GM21576 (cell line): ENCODE data around the gene MAOB.
"Not testable (repeated sequence)": the region's sequence is repeated elsewhere in the genome, so short reads cannot be mapped to it uniquely, and the experiment has no call there.

ENCODE experiments used
- ATAC-seq: cut with Tn5 transposase; IDR thresholded peaks from one replicate; pipeline ENCODE4 v1.9.1; 2021; ENCODE audit warnings: mild to moderate bottlenecking, moderate library complexity; ENCODE audit not compliant: unreplicated experiment

MAOB gene

DNA sequence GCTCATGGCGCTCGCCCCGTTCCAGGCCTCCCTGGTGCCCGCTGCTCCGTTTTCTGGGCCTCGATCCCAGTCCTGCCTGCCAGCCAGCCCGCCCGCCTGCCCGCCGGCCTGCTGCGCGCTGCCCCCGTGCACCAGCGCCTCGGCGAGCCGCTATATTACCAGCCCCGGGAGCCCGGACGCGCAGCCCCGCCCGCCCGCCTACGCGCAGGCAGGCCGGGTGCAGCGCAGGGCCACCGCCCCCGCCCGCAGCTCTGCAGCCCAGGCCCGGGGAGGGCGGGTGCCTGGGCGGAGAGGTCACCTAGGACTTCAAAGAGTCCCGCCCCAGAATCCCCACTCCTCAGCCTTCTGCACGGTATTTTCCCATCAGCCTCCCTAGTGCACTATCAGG, at the start of gene MAOB:
Gene MAOB (minus strand): TSS at position 157 of the 388 bp plus-strand sequence. CDS start 151 bp downstream, at position 6.
- ATAC-seq, result no peak

GRCh38 chrX:43922032-43922431, 39.8 kb upstream of the MAOB start:
- ATAC-seq, result not testable (repeated sequence)

- not testable (repeated sequence) for ATAC-seq
These were observed 28.5 kb upstream of the MAOB start for GRCh38 chrX:43910772-43911171.

GRCh38 chrX:43910012-43910411, 27.8 kb upstream of the MAOB start:
- ATAC-seq, result no peak

- ATAC-seq, result no peak
These were observed 26.9 kb upstream of the MAOB start for GRCh38 chrX:43909141-43909540.

DNA sequence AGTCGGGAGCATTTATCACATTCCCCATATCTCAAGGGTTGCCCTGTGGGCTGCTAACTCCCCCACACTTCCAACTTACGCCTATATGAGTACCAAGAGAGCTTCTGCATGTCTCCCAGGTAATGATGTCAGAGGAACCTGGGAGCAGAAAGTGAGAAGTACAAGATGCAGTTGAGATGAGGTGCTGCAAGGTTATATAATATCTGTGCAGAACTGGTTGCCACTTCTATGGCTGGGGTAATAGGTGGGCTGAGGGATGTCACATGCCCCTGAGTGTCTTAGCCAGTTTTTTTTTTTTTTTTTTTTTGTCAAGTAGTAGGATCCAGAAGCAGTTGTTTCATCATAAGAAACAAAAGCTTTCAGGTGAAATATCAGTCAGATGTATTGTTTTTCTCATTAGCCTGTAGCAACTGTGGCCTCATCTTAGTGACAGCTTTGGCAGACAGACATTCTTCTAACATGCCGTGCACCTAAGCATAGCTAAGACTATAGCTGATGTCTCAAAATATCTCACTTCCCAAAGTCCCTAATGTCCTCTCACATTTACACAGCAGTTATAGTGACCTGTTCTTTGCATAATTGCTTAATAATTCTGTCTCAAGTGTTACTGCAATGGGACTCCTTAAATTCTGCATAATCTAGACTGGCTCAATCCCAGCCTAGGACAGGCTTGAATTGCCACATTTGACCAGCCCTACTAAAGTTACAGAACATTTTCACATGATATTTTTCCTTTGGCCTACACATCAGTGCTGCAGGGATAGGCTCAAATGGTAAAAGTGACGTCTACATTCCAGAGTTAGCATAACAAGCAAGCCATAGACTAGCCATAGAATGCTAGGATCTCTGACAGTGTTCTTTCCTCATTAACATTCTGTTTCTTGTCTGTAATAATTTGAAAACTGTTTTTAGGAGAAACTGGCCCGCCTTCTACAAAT, 17.9 kb upstream of the MAOB start:
- ATAC-seq, result no peak

DNA sequence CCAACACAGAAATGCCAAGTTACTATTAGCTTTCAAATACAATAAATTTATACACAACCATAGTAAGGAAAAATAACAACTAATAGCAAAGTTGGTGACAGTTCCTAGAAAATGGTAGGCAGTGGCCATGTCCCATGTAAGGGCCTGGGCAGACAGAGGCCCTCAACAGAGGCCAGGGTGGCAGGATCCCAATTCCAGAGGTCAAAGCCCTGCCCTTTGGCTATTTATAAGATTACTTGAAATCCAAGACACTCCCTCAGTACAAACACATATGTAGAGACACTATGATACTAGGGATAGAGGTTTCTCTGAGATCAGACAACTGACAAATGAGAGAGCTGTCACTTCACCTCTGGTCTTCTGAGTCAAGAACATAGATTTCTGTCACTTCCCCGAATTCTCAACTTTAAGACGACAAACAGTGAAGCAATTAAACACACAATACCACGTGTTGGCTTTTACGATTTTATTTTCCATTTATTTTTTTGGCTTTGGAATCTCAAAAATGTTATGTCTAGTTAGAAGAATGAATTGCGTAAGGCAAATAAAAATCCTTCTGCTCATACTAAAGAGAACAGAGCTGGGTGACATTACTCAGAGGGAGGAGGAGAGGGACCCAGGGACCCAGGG, 16.3 kb upstream of the MAOB start:
- no peak for ATAC-seq

- no peak for ATAC-seq
These were observed 15.0 kb upstream of the MAOB start for GRCh38 chrX:43897290-43897689.

DNA sequence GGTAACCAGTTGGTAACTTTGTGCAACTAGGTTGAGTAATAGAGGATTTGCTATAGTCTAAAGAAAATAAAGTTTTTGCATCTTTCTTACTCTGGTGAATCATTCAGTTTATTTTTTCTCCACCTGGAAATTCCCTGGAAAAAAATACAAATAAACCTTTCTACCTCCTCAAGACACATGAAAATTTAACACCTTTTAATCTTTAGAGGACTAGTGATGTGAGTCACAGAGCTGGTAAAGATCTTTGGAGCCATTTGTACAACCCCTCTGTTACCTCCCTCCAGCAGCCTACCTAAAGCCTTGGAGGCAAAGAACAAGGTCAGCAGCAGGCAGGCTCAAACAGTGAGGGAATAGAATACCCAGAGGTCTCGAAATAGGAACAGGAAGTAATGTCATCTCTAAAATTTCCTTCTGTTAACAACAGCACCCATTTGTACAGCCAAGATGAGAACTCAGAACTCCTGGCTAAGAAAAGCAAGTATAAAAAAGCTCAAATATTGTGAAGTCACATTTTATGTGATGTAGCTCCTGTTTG, 10.2 kb upstream of the MAOB start:
- no peak for ATAC-seq

DNA sequence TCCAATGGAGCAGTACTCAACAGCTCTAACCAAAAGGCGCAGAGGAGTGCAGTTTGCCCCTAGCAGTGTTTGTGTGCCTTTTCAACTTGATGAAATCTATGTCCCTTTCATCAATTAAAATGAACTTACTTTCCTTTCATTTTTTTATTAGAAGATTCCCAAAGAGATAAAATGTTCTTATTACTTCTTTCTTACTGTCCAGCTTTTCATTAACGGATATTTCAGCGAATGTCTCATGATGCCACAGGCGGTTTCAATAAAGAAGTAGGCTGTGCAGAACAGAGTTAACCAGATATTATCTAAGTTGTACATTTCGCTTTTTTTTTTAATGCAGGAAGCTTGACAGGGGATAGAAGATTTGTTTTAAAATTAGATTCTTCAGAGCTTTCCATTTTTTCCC, 3.4 kb upstream of the MAOB start:
- no peak for ATAC-seq

- ATAC-seq, result no peak
These were observed 598 bp downstream of the MAOB start for GRCh38 chrX:43881410-43882293.

GRCh38 chrX:43880425-43880824, 1.8 kb downstream of the MAOB start:
- ATAC-seq, result no peak

DNA sequence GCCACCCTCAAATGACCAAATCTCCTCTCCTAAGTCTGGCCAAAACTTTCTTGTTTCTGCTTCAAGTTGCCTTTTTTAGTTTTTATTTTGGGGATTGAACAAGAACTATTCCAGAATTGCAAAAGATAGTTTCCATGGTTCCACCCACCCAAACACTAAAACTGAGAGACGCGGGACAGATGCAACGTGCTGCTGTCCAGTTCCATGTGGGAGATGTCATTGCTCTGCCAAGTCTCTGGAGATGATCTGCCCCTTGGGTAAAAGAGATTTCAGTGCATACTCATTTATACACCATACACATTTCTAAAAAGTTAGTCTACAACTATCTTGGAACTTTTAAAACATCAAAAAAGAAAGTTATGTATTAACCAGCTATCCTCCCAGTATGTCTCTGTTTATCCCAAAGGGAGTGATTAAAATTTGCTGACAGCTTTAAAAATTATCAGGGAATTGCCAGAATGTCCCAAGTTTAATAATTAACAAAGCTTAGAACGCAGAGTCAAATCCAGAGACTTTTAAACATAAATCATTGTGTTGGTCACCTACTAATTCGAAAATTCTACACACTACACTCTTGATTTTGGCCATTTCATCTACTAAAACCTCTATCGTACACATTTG, 3.2 kb downstream of the MAOB start:
- ATAC-seq, result no peak

DNA sequence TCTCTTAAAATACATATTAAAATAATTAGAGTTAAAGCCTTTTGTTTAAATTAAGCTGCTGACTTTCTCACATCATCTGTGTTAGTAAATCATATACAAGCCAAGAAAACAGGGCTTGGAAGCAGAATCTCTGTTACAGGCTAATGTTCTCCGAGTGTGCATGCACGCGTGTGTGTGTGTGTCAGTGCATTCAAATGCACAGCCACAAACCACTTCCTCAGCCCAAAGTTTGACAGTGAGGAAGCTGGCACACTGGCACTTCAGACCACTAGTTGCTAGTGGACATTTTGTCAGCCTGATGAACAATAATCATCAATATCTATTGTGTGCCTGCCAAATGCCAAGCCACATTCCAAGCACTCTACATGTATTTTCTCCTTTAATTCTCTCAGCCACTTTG, 5.6 kb downstream of the MAOB start:
- ATAC-seq, result no peak

DNA sequence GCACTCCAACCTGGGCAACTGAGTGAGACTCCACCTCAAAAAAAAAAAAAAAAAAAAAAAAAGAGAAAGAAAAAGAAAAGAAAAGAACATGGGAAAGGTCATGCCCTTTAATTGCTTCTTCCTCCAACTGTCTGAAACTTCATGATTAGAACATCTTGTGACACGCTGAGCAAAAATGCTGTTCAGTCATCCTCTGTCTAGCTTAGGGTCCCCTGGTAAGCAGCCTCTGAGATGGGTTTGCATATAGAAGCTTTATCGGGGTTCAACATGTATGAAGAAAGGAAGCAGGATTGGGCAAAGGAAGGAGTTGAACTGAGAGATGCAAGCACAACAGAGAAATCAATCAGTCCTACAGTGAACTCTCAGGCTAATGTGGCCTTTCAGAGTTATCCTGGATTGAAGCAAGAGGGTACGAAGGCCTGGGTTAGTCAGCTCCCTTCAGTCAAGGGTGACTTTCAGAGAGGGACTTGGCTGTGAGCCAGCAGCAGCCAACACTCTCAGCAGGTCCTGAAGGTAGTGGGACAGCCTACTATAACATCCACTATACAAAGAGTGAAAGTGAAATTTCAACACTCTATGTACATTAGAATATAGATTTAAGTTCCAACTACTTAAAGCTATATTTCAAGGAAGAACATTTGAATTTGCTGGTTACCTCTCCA, 11.4 kb downstream of the MAOB start:
- ATAC-seq, result no peak

DNA sequence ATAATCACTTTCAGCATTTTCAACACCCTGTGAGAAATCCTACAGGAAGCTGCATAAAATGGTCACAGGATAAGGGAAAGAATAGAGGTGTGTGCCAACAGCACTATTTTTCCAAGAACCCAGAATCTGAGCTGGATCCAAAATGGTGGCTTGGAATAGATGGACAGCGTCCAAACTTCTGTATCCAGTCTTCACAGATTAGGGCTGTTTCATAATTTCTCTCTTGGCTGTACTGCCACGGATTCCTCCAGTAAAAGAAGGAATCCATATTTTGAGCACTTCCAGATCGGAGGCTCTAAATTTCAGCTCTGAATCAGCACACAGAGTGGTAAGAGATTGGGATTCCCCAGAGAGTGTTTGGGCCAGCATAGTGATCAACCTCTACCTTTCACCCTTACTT, 12.2 kb downstream of the MAOB start:
- no peak for ATAC-seq

DNA sequence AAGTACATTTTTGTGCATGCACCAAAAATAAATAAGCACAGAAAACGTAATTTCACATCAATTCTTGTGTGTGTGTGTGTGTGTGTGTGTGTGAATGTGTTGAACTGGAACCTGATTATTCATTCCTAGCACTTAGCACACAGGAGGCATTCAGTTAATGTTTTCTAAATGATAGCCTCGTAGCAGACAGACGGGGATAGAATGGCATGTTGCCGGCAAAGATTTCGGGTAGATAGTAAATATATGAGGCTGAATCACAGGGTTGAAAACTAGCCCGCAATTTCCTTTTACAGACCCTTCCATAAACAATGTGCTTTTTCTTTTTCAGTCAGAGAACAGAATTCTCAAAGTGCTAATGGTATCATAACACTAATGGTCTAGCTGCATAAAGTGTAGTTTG, 13.5 kb downstream of the MAOB start:
- ATAC-seq, result no peak

DNA sequence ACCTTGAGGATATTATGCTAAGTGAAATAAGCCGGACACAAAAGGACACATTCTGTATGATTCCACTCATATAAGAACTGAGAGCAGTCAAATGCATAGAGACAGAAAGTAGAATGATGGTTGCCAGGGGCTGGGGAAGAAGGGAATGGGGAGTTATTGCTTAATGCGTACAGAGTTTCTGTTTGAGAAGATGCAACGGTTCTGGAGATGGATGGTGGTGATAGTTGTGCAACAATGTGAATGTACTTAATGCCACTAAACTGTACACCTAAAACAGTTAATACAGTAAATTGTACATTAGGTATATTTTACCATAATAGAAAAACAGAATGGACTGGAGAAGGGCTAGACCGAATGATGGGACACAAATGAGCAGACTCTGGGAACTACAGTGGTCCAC, 15.8 kb downstream of the MAOB start:
- no peak for ATAC-seq

DNA sequence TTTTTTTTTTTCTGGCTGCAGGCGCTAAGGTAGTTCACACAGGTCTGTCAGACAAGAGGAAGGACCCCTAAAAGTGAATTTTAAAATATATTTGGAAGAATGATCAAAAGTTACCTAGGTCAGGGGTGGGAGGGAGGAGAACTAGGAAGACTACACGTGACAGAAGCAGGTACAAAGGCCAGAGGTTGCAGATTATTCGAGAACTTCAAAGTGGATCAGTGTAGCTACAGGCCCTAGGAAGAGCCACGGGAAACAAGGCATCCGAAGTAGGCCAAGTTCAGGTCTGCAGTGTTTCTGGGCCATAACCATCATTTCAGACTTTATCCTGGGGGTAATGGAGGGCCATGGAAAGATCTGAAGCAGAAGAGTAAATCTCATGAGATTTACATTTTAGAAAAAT, 16.5 kb downstream of the MAOB start:
- ATAC-seq, result no peak

DNA sequence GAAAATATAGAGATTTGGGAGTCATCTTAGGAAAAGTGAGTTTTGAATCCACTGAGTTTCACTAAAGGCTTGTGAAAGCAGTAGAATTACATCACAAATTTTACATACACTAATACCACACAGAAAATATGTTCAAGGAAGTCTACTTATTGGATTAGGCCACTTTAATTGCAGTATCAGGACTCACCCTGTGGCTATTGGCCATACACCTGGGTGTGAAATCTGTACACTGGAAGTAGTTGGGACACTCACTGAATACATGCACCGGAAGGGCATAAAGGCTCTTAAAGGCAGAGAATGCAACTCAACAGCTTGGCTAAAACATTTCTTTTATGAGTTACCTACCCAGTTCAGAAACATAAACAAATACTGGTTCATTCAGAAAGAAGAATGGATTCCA, 19.8 kb downstream of the MAOB start:
- ATAC-seq, result no peak
